Right cardiac atrium (tissue), 5 donors: ENCODE measurements around the gene SPSB1. TPM values are rescaled to one million over a fixed set of nuclear protein-coding genes. Genes with fewer than 3 reads are reported as not detected.

Experiments used
- ATAC-seq, 2 donors: fragments of 200-7000 bp; cut with Tn5 transposase; one replicate each; pipeline versions ENCODE4 v1.8.0 to v1.9.1; 2020; ENCODE audit warnings: moderate library complexity in 2 of 2, mild to moderate bottlenecking in 1 of 2
- DNase-seq, 3 donors: peaks; one replicate each; pipeline ENCODE4 v3.0.0-alpha.2; 2020
- H3K27ac ChIP-seq: one replicate; pipeline ENCODE4 v1.5.1; 2013; ENCODE audit warnings: mild to moderate bottlenecking, low read length, control low read depth, moderate library complexity
- H3K27me3 ChIP-seq: one replicate; pipeline ENCODE4 v1.6.1; 2013; ENCODE audit not compliant: control insufficient read depth, insufficient read depth
- H3K4me1 ChIP-seq: one replicate; pipeline ENCODE4 v1.6.1; 2013; ENCODE audit warnings: low read length; ENCODE audit not compliant: control insufficient read depth, insufficient read depth
- H3K4me3 ChIP-seq: one replicate; pipeline ENCODE4 v1.5.1; 2013; ENCODE audit warnings: low read length, control low read depth
- H3K9me3 ChIP-seq: one replicate; pipeline ENCODE4 v1.6.1; 2013; ENCODE audit warnings: low read length; ENCODE audit not compliant: control insufficient read depth
- WGBS: extraction: QIAGEN DNeasy Blood & Tissue Kit; methylation state at CpG from one replicate; pipeline ENCODE4 v1.1.7; 2013; 5-methylcytosine and 5-hydroxymethylcytosine counted together
- intact Hi-C, 4 donors: fragments of 100-400 bp; cut with DNase I; formaldehyde crosslinking; loops; one replicate each; pipeline versions ENCODE4 v1.11.0 to v1.14.0; 2022 to 2023
- polyA plus RNA-seq: library from polyadenylated mRNA; stranded (reverse); fragments of 200-250 nt; gene quantifications from one replicate; pipeline ENCODE4 v1.2.3, GENCODE V29; 2013
- total RNA-seq, 4 donors: library from RNA; stranded (reverse); fragmentation: NEBNext Ultra II Directional; extraction: Animal tissue kit (Norgen Biotek cat#: 25700); gene quantifications; one replicate each; pipeline ENCODE4 v1.2.1, GENCODE V29; 2021
- donor health status: healthy with polysubstance abuse.
- donor health status: DM: no; HTN: yes; CAD: no.
- donor health status: DM: no; HTN: no; CAD: no.
- donor health status: DM: no; HTN: yes; CAD: no; lungs with severe emphysema.
- donor health status: DM: yes; HTN: yes; CAD: no.

SPSB1 gene
- total and polyA plus RNA-seq, 5 donors = 15.5 to 24.0 (median 16.5) TPM

GRCh38 chr1:9360371-9361064, 67.8 kb downstream of the SPSB1 start:
- intact Hi-C loops = loop anchor here in 1 of 4 donors (10.0 kb wide), 1 partner anchor 94 kb away; no protein-coding TSS in a partner anchor
- Histone ChIP-seq H3K4me1 (no peaks in the 10 kb centered on the region), H3K27ac (no peak overlapping the region), H3K9me3 (no peaks in the 10 kb centered on the region), H3K4me3 (no peak overlapping the region), H3K27me3 (no peaks in the 10 kb centered on the region)
- WGBS = 92% methylated on average over 20 of the region's 20 CpGs
- ATAC-seq = no peak
- DNase-seq = peak in 2 of 3 donors; percentile 48 to 49

GRCh38 chr1:9361630-9362260, 69.1 kb downstream of the SPSB1 start:
- 47% methylated on average over 14 of the region's 14 CpGs for WGBS
- intact Hi-C loops = loop anchor here in 1 of 4 donors (10.0 kb wide), 1 partner anchor 93 kb away; no protein-coding TSS in a partner anchor
- Histone ChIP-seq H3K27ac (no peak overlapping the region), H3K9me3 (no peaks in the 10 kb centered on the region), H3K4me1 (no peaks in the 10 kb centered on the region), H3K27me3 (no peaks in the 10 kb centered on the region), H3K4me3 (no peak overlapping the region)
- DNase-seq = no peak
- no peak for ATAC-seq

GRCh38 chr1:9362488-9362887, 69.8 kb downstream of the SPSB1 start:
- DNase-seq (peak in 1 of 3 donors; percentile 33), ATAC-seq (no peak)
- intact Hi-C loops = loop anchor here in 1 of 4 donors (10.0 kb wide), 1 partner anchor 92 kb away; no protein-coding TSS in a partner anchor
- no peaks in the 10 kb centered on the region for H3K4me1 ChIP-seq
- 84% methylated on average over 12 of the region's 12 CpGs for WGBS
- no peak overlapping the region for H3K4me3 ChIP-seq
- H3K27ac ChIP-seq = no peak overlapping the region
- no peaks in the 10 kb centered on the region for H3K27me3 ChIP-seq
- H3K9me3 ChIP-seq = no peaks in the 10 kb centered on the region

- H3K27ac ChIP-seq = no peak overlapping the region
Observed at GRCh38 chr1:9363061-9363471, 70.4 kb downstream of the SPSB1 start.

GRCh38 chr1:9366298-9366697, 73.6 kb downstream of the SPSB1 start:
- DNase-seq (peak in 2 of 3 donors; percentile 41 to 43), ATAC-seq (peak in 1 of 2 donors; percentile 11)
- H3K27me3 ChIP-seq = no peaks in the 10 kb centered on the region
- no peaks in the 10 kb centered on the region for H3K4me1 ChIP-seq
- H3K27ac ChIP-seq = no peak overlapping the region
- intact Hi-C loops = loop anchor here in 1 of 4 donors (10.0 kb wide), 1 partner anchor 89 kb away; no protein-coding TSS in a partner anchor
- WGBS = 76% methylated on average over 8 of the region's 8 CpGs
- H3K9me3 ChIP-seq = no peaks in the 10 kb centered on the region
- no peak overlapping the region for H3K4me3 ChIP-seq

More at GRCh38 chr1:9363061-9363471, 70.4 kb downstream of the SPSB1 start:
- Histone ChIP-seq H3K27me3 (no peaks in the 10 kb centered on the region), H3K9me3 (no peaks in the 10 kb centered on the region), H3K4me3 (no peak overlapping the region), H3K4me1 (no peaks in the 10 kb centered on the region)
- WGBS = 81% methylated on average over 8 of the region's 8 CpGs
- DNase-seq (peak in 1 of 3 donors; percentile 28), ATAC-seq (no peak)
- intact Hi-C loops = loop anchor here in 1 of 4 donors (10.0 kb wide), 1 partner anchor 92 kb away; no protein-coding TSS in a partner anchor

- intact Hi-C loops = loop anchor here in 1 of 4 donors (10.0 kb wide), 1 partner anchor 88 kb away; no protein-coding TSS in a partner anchor
- Histone ChIP-seq H3K4me3 (no peak overlapping the region), H3K27ac (no peak overlapping the region), H3K4me1 (no peaks in the 10 kb centered on the region), H3K9me3 (no peaks in the 10 kb centered on the region), H3K27me3 (no peaks in the 10 kb centered on the region)
- ATAC-seq (no peak), DNase-seq (peak in 2 of 3 donors; percentile 47 to 51)
- 95% methylated on average over 34 of the region's 34 CpGs for WGBS
Observed at GRCh38 chr1:9366943-9367780, 74.5 kb downstream of the SPSB1 start.

- Histone ChIP-seq H3K4me3 (no peak overlapping the region), H3K27ac (no peak overlapping the region), H3K9me3 (no peaks in the 10 kb centered on the region), H3K27me3 (no peaks in the 10 kb centered on the region), H3K4me1 (no peaks in the 10 kb centered on the region)
- DNase-seq (peak in 1 of 3 donors; percentile 30), ATAC-seq (no peak)
- intact Hi-C loops = loop anchor here in 1 of 4 donors (10.0 kb wide), 1 partner anchor 87 kb away; no protein-coding TSS in a partner anchor
- WGBS = 83% methylated on average over 9 of the region's 9 CpGs
Observed at GRCh38 chr1:9367806-9368205, 75.1 kb downstream of the SPSB1 start.

- WGBS = 81% methylated on average over 8 of the region's 8 CpGs
- no peak for DNase-seq
- intact Hi-C loops = loop anchor here in 1 of 4 donors (10.0 kb wide), 1 partner anchor 86 kb away; no protein-coding TSS in a partner anchor
Observed at GRCh38 chr1:9368356-9368755, 75.7 kb downstream of the SPSB1 start.

GRCh38 chr1:9369964-9370788, 77.5 kb downstream of the SPSB1 start:
- Histone ChIP-seq H3K27me3 (no peaks in the 10 kb centered on the region), H3K9me3 (no peaks in the 10 kb centered on the region), H3K4me3 (no peak overlapping the region), H3K27ac (no peak overlapping the region), H3K4me1 (peaks cover 4% of the 10 kb centered on the region)
- DNase-seq (no peak), ATAC-seq (no peak)
- 90% methylated on average over 16 of the region's 16 CpGs for WGBS
- intact Hi-C loops = loop anchor here in 1 of 4 donors (10.0 kb wide), 1 partner anchor 85 kb away; no protein-coding TSS in a partner anchor

More at GRCh38 chr1:9368356-9368755, 75.7 kb downstream of the SPSB1 start:
- H3K27me3 ChIP-seq = no peaks in the 10 kb centered on the region
- no peak for ATAC-seq
- H3K9me3 ChIP-seq = no peaks in the 10 kb centered on the region
- H3K27ac ChIP-seq = no peak overlapping the region
- no peaks in the 10 kb centered on the region for H3K4me1 ChIP-seq
- H3K4me3 ChIP-seq = no peak overlapping the region
